C4-2B (cell line): Measurements from ENCODE around the gene TOP3A.

ENCODE experiments used
- H3K27ac ChIP-seq: fragments of 450-650 bp; 2 replicates; pipeline ENCODE4 v1.5.1; 2017
- ZFX ChIP-seq: fragments of 450-650 bp; IDR thresholded peaks from 2 replicates; pipeline ENCODE4 v1.6.1; 2017
- TF ChIP-seq, protein P1 (sequence below): fragments of 450-650 bp; conservative IDR thresholded peaks from 2 replicates; pipeline ENCODE4 v1.5.1; 2017; ENCODE audit warnings: mild to moderate bottlenecking

The TOP3A gene

DNA sequence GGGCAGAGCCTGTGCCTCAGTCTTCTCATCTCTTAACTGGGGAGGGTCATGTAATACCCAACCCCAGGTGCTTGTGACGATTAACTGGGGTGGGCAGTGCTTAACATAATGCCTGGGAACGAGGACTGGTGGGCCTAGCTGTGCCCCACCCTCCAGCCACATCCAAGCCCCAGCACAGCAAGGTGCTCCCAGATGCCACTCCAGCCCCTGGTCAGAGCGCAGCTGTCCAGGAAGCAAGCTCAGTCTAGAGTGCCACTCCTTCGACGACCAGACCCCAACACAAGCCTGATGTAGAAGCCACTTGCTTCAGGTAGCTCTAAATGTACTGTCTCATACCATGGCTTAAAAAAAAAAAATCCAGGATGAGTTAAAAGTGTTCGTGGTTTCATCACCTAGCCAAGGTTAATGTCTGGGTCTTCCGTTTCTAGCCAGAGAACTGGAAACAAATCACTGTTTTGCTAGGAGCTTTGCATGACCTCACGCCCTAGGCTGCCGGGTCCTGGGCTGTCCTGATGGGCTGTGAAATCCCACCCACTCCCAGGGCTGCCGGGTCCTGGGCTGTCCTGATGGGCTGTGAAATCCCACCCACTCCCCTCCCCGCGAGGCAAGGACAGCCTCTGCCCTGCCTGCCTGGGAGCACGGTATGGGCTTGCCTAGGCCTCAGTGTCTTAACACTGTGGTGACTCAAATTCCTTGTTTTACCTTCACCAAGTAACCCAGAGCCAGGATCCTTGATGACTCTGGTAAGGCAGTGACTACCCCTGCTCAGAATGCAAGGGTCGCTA is 46.7 kb downstream of the TOP3A start:
- TF ChIP-seq, protein P1, sequence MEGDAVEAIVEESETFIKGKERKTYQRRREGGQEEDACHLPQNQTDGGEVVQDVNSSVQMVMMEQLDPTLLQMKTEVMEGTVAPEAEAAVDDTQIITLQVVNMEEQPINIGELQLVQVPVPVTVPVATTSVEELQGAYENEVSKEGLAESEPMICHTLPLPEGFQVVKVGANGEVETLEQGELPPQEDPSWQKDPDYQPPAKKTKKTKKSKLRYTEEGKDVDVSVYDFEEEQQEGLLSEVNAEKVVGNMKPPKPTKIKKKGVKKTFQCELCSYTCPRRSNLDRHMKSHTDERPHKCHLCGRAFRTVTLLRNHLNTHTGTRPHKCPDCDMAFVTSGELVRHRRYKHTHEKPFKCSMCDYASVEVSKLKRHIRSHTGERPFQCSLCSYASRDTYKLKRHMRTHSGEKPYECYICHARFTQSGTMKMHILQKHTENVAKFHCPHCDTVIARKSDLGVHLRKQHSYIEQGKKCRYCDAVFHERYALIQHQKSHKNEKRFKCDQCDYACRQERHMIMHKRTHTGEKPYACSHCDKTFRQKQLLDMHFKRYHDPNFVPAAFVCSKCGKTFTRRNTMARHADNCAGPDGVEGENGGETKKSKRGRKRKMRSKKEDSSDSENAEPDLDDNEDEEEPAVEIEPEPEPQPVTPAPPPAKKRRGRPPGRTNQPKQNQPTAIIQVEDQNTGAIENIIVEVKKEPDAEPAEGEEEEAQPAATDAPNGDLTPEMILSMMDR, result no peak
- no peak for TF ChIP-seq ZFX
- no peak overlapping the region for H3K27ac ChIP-seq

DNA sequence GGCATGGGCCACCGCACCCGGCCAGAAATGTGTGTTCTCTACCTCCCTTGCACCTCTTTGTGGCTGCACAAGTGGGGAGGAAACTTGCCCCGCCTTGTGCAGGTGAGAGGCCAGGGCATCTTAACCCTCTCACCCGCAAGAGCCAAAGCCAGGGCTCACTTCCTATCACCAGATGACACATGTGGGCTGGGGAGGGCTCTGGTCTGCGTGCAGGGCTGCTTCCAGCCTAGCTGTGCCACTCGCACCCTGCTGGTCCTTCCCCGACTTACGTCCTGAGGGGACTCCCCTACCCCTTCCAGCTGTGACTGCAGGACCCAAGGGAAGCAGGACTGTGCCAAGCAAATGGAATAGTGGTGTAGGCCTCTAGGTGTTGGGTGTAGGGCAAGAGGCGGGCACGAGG is 47.4 kb downstream of the TOP3A start:
- H3K27ac ChIP-seq, result no peak overlapping the region

DNA sequence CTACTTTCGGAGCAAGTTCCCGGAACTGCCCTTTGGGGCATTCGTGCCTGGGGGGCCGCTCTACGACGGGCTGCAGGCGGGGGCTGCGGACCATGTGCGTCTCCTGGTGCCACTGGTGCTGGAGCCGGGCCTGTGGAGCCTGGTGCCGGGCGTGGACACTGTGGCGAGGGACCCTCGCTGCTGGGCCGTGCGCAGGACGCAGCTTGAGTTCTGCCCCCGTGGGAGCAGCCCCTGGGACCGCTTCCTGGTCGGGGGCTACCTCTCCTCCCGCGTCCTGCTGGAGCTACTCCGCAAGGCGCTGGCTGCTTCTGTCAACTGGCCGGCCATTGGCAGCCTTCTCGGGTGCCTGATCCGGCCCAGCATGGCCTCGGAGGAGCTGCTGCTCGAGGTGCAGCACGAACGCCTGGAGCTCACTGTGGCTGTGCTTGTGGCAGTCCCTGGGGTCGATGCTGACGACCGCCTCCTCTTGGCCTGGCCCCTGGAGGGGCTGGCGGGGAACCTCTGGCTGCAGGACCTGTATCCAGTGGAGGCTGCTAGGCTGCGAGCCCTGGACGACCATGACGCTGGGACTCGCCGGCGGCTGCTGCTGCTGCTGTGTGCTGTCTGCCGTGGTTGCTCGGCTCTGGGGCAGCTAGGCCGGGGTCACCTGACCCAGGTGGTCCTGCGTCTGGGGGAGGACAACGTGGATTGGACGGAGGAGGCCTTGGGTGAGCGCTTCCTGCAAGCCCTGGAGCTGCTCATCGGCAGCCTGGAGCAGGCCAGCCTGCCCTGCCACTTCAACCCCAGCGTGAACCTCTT is 50.7 kb downstream of the TOP3A start:
- no peak for TF ChIP-seq ZFX
- TF ChIP-seq, protein P1, result no peak
- no peak overlapping the region for H3K27ac ChIP-seq

More for the DNA sequence above, 47.4 kb downstream of the TOP3A start:
- TF ChIP-seq ZFX, result no peak
- TF ChIP-seq, protein P1, result no peak

DNA sequence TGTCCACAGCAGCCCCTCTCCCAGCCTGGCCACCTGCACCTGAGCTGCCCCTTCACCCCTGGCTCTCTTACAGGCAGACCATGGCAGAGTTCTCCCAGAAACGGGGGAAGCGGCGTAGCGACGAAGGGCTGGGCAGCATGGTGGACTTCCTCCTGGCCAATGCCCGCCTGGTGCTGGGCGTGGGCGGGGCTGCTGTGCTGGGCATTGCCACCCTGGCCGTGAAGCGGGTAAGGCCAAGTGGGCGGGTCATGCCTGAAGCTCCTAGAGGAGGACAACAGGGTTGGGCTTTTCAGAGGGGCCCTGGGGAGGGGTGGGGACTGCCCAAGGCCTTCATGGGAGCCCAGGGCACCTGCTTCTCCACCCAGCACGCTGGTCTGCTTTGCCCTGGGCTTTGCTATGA is 52.2 kb downstream of the TOP3A start:
- H3K27ac ChIP-seq, result no peak overlapping the region
- TF ChIP-seq, protein P1, result no peak
- no peak for TF ChIP-seq ZFX

DNA sequence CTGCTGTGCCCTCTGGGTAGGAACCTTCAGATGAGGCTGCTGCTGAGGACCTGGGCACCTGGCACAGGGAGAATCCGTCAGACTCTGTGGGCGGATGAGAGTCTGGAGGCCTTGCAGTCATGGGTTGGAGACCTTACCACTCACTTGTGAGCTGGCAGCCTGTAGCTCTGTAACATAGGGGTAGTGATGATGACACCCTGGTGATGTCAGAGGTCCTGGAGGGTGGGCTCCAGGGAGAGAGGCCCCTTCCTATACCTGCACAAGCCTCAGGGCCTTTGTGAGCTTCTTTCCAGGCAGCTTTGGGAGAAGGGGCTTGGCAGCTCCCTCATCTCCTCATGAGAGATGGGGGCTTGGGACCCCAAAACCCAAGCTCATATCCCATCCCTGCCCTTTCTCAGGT is 52.7 kb downstream of the TOP3A start:
- TF ChIP-seq, protein P1, result no peak
- no peak for TF ChIP-seq ZFX
- H3K27ac ChIP-seq, result peak overlapping the region; percentile 89; the same call in 1 of the 2 replicates

DNA sequence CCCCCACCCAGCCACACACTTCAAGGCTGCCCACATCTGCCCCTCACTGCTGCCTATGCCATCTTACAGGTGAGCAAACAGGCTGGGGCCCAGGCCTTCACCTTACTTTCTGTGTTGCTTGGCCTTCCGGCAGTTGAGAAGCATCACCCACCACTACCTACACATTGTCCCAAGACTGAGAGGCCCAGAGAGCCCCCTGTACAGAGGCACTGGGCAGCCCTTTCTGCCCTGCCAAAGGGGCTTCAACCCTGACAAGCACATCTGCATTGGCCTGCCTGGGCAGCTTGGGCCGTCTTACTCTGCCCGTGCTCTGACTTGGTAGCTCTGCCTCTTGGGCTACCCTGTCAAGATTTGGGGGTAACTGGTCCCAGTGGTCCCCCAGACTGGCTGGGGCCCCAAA is 53.1 kb downstream of the TOP3A start:
- TF ChIP-seq, protein P1, result no peak
- no peak for TF ChIP-seq ZFX

DNA sequence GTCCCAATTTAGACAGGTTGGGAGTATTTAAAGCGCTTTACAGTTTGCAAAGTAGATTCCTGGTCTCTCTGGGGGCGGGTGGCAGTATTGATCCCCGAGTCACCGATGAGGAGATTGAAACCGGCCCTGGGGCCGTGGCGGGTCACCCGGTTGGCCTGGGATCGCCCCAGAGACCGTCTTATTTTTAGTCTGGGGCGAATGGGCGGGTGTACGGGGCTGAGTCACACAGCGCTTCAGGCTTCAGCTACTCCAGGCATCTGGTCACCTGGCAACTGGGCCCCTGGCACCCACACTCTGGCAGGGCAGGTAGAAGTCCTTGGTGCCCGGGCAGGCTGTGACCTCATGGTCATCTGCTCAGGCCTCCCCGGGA is 53.7 kb downstream of the TOP3A start:
- peak; percentile 52; the same call in 1 of the 2 replicates for TF ChIP-seq ZFX
- TF ChIP-seq, protein P1, result no peak
- H3K27ac ChIP-seq, result peak overlapping the region; percentile 89

More for the DNA sequence above, 53.1 kb downstream of the TOP3A start:
- H3K27ac ChIP-seq, result peak overlapping the region; percentile 89
